NCI-H146 treated with DMSO at 0.1 percent for 48 hours (cell line): ENCODE measurements around the gene COPG2.
"Not testable (repeated sequence)": the region's sequence is repeated elsewhere in the genome, so short reads cannot be mapped to it uniquely, and the experiment has no call there.

Experiments used
- DNase-seq: peaks from one replicate; lab custom pipeline; 2025; ENCODE audit not compliant: unreplicated experiment; lab: John Stamatoyannopoulos, UW

Gene COPG2

GRCh38 chr7:130654850-130655249 lies 13.7 kb downstream of the COPG2 start:
- no peak for DNase-seq

DNA sequence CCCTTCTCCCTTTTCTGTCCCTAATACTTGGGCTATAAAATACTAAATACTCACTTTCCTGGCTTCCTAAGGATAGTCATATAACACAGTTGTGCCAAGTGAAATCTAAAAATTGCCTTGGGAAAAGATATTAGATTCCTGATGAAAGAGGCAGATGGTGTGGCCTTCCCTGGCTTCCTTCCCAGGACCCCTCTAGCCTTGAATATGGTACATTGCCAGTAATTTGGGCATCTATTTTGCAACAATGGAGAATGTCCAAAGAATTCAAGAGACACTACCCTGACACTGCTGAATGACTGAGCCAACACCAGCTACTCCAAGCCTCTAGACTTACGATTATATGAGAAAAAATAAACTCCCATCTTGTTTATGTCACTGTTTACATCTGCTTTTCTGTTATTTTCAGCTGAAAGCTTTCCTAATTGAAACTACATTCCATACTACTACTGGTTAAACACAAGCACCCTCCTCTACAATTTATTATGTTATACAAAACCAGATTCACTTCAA lies 17.9 kb downstream of the COPG2 start:
- DNase-seq, result no peak

DNA sequence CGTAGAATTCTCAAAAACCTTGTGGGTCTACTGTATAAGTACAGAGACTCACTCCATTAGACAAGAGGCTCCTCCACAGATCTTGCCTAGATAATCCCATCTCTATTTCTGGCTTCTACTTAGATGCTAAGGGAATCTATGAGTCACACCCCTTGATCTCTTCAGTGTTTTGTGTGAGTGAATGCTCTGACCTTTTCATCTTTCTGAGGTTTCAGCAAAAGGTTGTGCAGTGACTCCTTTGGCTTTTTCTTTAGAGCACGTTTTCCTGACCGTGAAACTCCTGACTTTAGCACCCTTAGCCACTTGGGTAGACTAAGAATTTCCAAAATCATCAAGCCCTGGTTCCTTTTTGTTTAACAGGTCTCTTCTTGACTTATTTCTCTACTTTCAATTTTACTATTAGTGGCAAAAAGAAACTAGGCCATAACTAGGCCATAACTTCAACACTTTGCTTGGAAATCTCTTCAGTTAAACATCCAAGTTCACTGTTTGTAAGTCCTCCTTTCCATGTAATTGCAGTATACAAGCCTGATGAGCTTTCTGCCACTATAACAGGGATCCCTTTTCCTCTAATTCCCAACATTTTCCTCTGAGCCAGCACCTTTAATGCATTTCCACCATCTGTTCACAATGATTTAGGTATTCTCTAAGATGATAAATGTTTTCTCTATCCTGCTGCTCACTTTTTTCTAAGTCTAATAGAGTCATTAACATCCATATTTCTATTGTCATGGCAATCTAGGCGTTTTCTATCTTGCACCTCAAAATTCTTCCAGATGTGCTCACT lies 19.4 kb downstream of the COPG2 start:
- no peak for DNase-seq

DNA sequence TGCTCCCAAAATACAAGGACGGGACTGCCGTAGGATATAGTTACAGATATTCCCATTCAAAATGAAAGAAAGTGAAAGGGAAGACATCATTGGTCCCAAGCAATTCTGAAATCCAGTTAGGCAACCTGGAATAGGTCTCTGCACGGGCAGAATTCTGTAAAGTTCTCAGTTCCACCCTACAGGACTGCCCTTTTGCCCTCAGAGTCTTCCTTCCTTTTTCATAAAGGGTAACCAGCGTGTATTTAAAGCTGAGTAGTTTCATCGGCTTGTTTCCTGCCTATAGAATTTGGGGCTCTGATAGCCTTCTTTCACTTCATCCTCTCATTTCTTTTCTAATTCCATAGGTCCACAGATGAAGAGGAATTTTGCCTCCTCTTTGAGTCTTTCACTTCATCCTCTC lies 20.0 kb downstream of the COPG2 start:
- no peak for DNase-seq

- DNase-seq, result no peak
Observed at GRCh38 chr7:130642383-130642782, 26.2 kb downstream of the COPG2 start.

DNA sequence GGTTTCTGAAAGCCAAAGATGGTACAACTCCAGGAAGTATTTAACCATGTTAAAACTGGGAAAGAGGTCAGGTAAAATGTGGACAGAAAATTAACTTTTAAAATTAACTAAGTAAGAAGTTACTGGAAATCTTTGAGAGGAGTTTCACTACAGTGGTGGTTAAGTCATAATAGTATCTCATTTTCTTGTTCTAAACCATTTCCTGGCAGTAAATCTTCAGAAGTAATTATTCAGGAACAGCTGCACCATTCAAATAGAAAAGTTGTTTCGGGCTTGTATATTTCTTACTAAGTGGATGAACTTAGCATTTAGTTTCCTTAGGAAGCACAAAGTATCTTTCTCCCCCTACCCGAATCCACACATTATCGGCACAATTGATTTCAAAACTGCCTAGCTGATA lies 27.1 kb downstream of the COPG2 start:
- no peak for DNase-seq

- no peak for DNase-seq
Observed at GRCh38 chr7:130641040-130641439, 27.5 kb downstream of the COPG2 start.

DNA sequence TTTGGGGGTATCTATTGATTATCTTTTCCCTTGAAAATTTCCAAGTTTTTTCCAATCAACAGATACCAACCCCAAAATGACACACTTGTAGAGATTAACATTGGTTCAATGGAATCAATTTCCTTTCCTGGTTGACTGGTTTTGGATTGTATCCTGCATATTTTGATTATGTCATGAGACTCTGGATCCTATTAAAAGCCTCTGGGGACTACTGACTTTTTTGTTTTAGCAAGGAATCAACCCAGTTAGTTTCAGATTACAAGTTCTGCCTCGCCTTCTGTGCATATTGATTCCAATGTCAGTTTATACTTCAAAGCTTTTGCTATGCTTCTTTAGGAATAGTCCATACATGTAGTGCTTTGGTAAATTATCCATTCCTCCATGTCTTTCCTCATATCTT lies 29.2 kb downstream of the COPG2 start:
- no peak for DNase-seq

- DNase-seq, result no peak
Observed at GRCh38 chr7:130632111-130632510, 36.4 kb downstream of the COPG2 start.

GRCh38 chr7:130628901-130629300 lies 39.6 kb downstream of the COPG2 start:
- no peak for DNase-seq

DNA sequence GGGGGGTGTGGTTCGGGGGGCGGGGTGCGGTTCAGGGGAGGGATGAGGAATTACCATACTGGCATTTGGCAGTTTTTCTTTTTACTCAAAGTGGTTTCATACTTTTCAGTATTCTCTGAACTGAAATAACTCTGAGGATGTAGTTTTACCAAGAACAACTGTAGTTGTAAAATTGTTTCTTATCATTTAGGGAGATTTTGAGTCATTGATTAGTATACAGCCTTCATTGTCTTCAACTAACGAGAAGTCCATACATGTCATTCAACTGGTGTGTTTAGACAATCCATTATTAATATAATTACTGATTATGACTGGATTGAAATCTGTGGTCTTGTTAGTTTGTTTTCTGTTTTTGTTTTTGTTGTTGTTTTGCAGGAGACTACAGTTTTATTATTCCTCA lies 40.8 kb downstream of the COPG2 start:
- DNase-seq, result no peak

DNA sequence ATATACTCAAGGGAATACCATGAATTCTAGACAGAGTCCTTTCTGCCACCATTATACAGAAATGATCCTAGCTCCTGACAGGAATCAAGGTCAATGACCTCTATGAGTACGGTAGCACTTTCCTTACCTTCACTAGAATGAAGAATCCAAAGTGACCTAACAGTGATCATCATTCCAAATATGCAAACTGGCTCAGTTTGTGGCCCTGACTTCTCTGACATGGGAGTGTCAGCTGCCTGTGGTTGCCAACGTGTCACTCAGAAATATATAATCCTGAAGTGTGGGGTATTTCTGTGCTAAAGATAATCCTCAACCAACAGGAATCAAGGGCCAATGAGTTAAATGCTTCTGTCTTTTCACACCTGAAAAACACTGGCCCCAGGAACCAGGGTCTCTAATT lies 45.7 kb downstream of the COPG2 start:
- no peak for DNase-seq

- DNase-seq, result no peak
Observed at GRCh38 chr7:130615583-130615982, 53.0 kb downstream of the COPG2 start.

GRCh38 chr7:130614449-130614848 lies 54.1 kb downstream of the COPG2 start:
- no peak for DNase-seq

- DNase-seq, result no peak
Observed at GRCh38 chr7:130611218-130611617, 57.3 kb downstream of the COPG2 start.

DNA sequence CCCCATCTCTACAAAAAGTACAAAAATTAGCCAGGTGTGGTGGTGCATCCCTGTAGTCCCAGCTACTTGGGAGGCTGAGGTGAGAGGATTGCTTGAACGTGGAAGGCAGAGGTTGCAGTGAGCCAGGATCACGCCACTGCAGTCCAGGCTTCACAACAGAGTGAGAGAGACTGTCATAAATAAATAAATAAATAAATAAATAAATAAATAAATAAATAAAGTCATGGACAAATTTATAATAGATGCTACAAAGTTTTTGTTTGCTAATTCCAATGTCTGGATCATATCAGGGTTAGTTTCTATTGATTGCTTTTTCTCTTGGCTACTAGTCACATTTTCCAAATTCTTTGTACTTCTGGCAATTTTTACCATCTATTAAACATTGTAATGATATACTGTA lies 61.5 kb downstream of the COPG2 start:
- not testable (repeated sequence) for DNase-seq

- no peak for DNase-seq
Observed at GRCh38 chr7:130606161-130606560, 62.4 kb downstream of the COPG2 start.

DNA sequence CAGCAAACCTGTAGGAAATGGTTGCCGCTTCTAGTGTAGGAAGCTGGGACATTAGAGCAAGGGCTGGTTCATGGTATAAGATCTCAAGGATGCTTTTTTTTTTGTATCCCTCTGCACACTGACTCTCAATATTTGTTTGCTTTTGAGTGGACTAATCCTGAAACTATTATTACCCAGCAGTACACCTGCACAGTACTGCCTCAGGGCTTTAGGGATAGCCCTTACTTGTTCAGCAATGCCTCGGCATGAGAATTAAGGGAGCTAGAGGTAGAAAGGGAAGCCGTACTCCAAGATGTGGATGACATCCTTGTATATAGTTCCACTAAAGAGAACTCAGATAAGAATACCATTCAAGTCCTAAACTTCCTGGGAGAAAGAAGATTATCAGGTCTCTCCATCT lies 70.5 kb downstream of the COPG2 start:
- peak; percentile 55 for DNase-seq

DNA sequence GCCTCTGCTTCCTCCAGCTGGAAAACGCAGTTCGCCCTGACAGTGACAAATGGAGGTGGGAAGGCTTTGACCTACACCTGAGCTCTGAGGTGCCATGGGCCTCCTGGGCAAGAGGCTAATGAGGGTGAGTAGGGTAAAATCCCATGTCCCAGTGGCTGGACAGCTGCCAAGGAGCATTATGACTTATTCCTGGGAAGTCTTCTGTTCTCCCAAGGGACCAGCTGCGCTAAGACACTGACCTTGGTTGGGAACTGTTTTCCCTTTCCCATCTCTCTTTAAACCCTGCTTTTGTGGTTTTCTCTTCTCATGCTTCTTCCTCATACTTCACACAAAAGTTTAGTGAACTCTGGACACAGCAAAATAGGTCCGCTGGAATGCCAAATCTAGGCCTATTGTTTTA lies 72.6 kb downstream of the COPG2 start:
- DNase-seq, result no peak

DNA sequence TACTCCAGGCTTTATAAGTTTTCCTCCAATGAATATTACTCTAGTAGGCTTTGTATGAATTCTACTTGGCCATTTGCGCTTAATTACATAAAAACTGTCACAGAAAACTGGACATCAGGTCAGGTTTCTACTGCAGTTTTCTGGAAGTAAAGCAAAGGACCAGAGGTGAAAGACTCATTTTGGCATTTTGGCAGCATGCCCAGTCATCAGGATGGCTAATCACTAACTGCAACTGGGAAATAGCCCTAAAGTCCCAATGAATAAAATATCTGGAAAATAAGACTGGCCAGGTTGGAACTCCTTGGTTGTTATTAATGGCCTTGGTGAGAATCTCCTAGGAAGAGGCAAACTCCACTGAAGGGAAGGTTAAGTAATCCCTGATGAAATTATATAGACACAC lies 75.5 kb downstream of the COPG2 start:
- DNase-seq, result no peak

DNA sequence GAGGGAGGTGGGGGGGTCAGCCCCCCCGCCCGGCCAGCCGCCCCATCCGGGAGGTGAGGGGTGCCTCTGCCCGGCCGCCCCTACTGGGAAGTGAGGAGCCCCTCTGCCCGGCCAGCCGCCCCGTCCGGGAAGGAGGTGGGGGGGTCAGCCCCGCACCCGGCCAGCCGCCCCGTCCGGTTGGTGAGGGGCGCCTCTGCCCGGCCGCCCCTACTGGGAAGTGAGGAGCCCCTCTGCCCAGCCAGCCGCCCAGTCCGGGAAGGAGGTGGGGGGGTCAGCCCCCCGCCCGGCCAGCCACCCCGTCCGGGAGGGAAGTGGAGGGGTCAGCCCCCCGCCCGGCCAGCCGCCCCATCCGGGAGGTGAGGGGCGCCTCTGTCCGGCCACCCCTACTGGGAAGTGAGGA lies 77.1 kb downstream of the COPG2 start:
- DNase-seq, result not testable (repeated sequence)

- DNase-seq, result not testable (repeated sequence)
Observed at GRCh38 chr7:130585932-130586331, 82.6 kb downstream of the COPG2 start.

DNA sequence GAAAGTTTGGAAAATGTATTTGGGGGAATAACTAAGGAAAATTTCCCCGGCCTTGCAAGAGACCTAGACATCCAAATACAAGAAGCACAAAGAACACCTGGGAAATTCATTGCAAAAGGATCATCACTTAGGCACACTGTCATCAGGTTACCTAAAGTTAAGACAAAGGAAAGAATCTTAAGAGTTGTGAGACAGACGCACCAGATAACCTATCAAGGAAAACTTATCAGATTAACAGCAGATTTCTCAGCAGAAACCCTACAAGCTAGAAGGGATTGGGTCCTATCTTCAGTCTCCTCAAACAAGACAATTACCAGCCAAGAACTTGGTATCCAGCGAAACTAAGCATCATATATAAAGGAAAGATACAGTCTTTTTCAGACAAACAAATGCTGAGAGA lies 93.4 kb downstream of the COPG2 start:
- DNase-seq, result not testable (repeated sequence)
